Esophagus (tissue), 2 donors: ENCODE data around the gene FLYWCH1. TPM values are rescaled to one million over a fixed set of nuclear protein-coding genes. Genes with fewer than 3 reads are reported as not detected.

Experiments used
- H3K27ac ChIP-seq, 2 donors: one replicate each; pipeline ENCODE4 v1.5.1; 2013; ENCODE audit warnings: low read depth in 2 of 2, mild to moderate bottlenecking in 2 of 2, inconsistent platforms in 1 of 2, low read length in 1 of 2, moderate library complexity in 1 of 2
- H3K27me3 ChIP-seq, 2 donors: one replicate each; pipeline ENCODE4 v1.6.1; 2013; ENCODE audit warnings: low read length in 2 of 2, control low read depth in 1 of 2, mild to moderate bottlenecking in 1 of 2; ENCODE audit not compliant: insufficient read depth in 2 of 2, control insufficient read depth in 1 of 2
- H3K36me3 ChIP-seq, 2 donors: one replicate each; pipeline ENCODE4 v1.6.1; 2013; ENCODE audit warnings: low read length in 1 of 2; ENCODE audit not compliant: control insufficient read depth in 2 of 2, insufficient read depth in 2 of 2
- H3K4me1 ChIP-seq, 2 donors: one replicate each; pipeline ENCODE4 v1.6.1; 2013; ENCODE audit warnings: low read length in 1 of 2; ENCODE audit not compliant: control insufficient read depth in 2 of 2, insufficient read depth in 2 of 2
- H3K4me3 ChIP-seq, 2 donors: one replicate each; pipeline ENCODE4 v1.5.1; 2013; ENCODE audit warnings: low read length in 2 of 2, mild to moderate bottlenecking in 2 of 2, low read depth in 1 of 2, moderate library complexity in 1 of 2
- H3K9me3 ChIP-seq, 2 donors: one replicate each; pipeline ENCODE4 v1.6.1; 2013; ENCODE audit warnings: mild to moderate bottlenecking in 2 of 2, low read depth in 1 of 2, low read length in 1 of 2, moderate library complexity in 1 of 2; ENCODE audit not compliant: control insufficient read depth in 2 of 2, insufficient read depth in 1 of 2
- WGBS, 2 donors: extraction: QIAGEN DNeasy Blood & Tissue Kit; methylation state at CpG; one replicate each; pipeline ENCODE4 v1.1.7; 2013; 5-methylcytosine and 5-hydroxymethylcytosine counted together
- polyA plus RNA-seq, 2 donors: library from polyadenylated mRNA; stranded (reverse); fragments of 200-250 nt; gene quantifications; one replicate each; pipeline ENCODE4 v1.2.3, GENCODE V29; 2013
- donor health status: healthy with polysubstance abuse.
- donor health status: Bipolar disorder and iron deficiency.

FLYWCH1 gene
- polyA plus RNA-seq, 2 donors, result 12.9 to 20.2 TPM

DNA sequence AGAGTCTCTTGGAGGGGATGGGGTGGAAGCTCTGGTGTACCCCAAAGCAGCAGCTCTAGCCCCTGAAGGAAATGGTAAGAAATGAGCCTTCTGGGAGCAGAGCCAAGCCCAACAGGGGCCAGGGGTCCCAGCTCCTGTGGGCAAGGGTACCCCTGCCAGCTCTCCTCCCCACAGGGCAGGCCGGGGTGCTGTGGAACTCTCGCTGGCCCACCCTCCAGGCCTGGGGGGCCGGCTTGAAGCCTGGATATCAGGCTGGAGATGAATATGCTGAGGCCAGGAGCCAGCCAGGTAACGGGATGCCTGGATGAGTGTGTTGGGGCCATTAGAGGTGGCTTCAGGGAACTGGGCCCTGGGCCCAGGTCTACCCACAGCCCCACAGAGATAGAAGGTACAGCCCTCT is 88.8 kb downstream of the FLYWCH1 start:
- no peaks in the 10 kb centered on the region for H3K27me3 ChIP-seq
- WGBS, 2 donors, result 73 to 80% methylated on average over 4 of the region's 4 CpGs
- H3K27ac ChIP-seq, result no peak overlapping the region
- no peaks in the 10 kb centered on the region for H3K36me3 ChIP-seq
- no peaks in the 10 kb centered on the region for H3K9me3 ChIP-seq
- H3K4me1 ChIP-seq, result peaks cover 0 to 2% of the 10 kb centered on the region in 2 donors
- H3K4me3 ChIP-seq, result no peak overlapping the region

Other genes with a start within 250 kb of the FLYWCH1 start
- 10 to 100 TPM; 23.1 to 25.4 TPM for gene KCTD5, start 229.4 kb upstream of the FLYWCH1 start, polyA plus RNA-seq
- 100 to 1,000 TPM; 500 to 620 TPM for gene PRSS27, start 191.7 kb upstream of the FLYWCH1 start, polyA plus RNA-seq
- gene SRRM2, start 159.3 kb upstream of the FLYWCH1 start, polyA plus RNA-seq, result 100 to 1,000 TPM; 317 to 886 TPM
- gene ELOB, start 134.7 kb upstream of the FLYWCH1 start, polyA plus RNA-seq, result 100 to 1,000 TPM; 361 to 887 TPM
- gene PRSS33, start 124.4 kb upstream of the FLYWCH1 start, polyA plus RNA-seq, result not detected
- not detected for gene PRSS41, start 113.5 kb upstream of the FLYWCH1 start, polyA plus RNA-seq
- 1 to 10 TPM in 1 of 2 donors, under 1 TPM in 1; 0.86 to 1.8 TPM for gene PRSS21, start 94.7 kb upstream of the FLYWCH1 start, polyA plus RNA-seq
- 1 to 10 TPM in 1 of 2 donors, under 1 TPM in 1; 0.77 to 1.1 TPM for gene ZG16B, start 81.6 kb upstream of the FLYWCH1 start, polyA plus RNA-seq
- 100 to 1,000 TPM; 109 to 281 TPM for gene PRSS22, start 53.8 kb upstream of the FLYWCH1 start, polyA plus RNA-seq
- 10 to 100 TPM; 23.9 to 30.9 TPM for gene FLYWCH2, start 28.7 kb upstream of the FLYWCH1 start, polyA plus RNA-seq
- gene KREMEN2, start 52.3 kb downstream of the FLYWCH1 start, polyA plus RNA-seq, result 1 to 10 TPM; 1.6 to 1.8 TPM
- gene PAQR4, start 57.4 kb downstream of the FLYWCH1 start, polyA plus RNA-seq, result 10 to 100 TPM in 1 of 2 donors, 1 to 10 TPM in 1; 9.6 to 18.8 TPM
- 10 to 100 TPM; 20.7 to 22.3 TPM for gene PKMYT1, start 68.5 kb downstream of the FLYWCH1 start, polyA plus RNA-seq
- under 1 TPM in 1 of 2 donors, not detected in 1; 0.02 TPM for gene CLDN9, start 101.0 kb downstream of the FLYWCH1 start, polyA plus RNA-seq
- under 1 TPM in 1 of 2 donors, not detected in 1; 0.06 TPM for gene CLDN6, start 106.3 kb downstream of the FLYWCH1 start, polyA plus RNA-seq
- 10 to 100 TPM; 16.6 to 21.1 TPM for gene TNFRSF12A, start 108.4 kb downstream of the FLYWCH1 start, polyA plus RNA-seq
- gene HCFC1R1, start 112.0 kb downstream of the FLYWCH1 start, polyA plus RNA-seq, result 10 to 100 TPM; 58.8 to 73.6 TPM
- gene THOC6, start 112.1 kb downstream of the FLYWCH1 start, polyA plus RNA-seq, result 10 to 100 TPM; 24.3 to 37.2 TPM
- 100 to 1,000 TPM; 144 to 149 TPM for gene BICDL2, start 125.0 kb downstream of the FLYWCH1 start, polyA plus RNA-seq
- gene MMP25, start 134.6 kb downstream of the FLYWCH1 start, polyA plus RNA-seq, result 1 to 10 TPM in 1 of 2 donors, under 1 TPM in 1; 0.51 to 2.6 TPM
- 10 to 100 TPM; 16.5 to 19.0 TPM for gene IL32, start 153.7 kb downstream of the FLYWCH1 start, polyA plus RNA-seq
- gene ZSCAN10, start 187.4 kb downstream of the FLYWCH1 start, polyA plus RNA-seq, result not detected
- gene ZNF205, start 200.7 kb downstream of the FLYWCH1 start, polyA plus RNA-seq, result 10 to 100 TPM in 1 of 2 donors, 1 to 10 TPM in 1; 8.4 to 18.0 TPM
- gene ZNF213, start 223.1 kb downstream of the FLYWCH1 start, polyA plus RNA-seq, result 1 to 10 TPM; 6.5 to 9.4 TPM